Hematopoietic multipotent progenitor cell treated with erythropoietin and hydrocortisone succinate and interleukin-3 and kit ligand, for 15 days (in vitro differentiated cells): ENCODE measurements around the gene AFAP1L1.

ENCODE experiments used
- DNase-seq: peaks from one replicate; pipeline ENCODE4 v3.0.0-alpha.2; 2015; ENCODE audit warnings: low spot score

Gene AFAP1L1

DNA sequence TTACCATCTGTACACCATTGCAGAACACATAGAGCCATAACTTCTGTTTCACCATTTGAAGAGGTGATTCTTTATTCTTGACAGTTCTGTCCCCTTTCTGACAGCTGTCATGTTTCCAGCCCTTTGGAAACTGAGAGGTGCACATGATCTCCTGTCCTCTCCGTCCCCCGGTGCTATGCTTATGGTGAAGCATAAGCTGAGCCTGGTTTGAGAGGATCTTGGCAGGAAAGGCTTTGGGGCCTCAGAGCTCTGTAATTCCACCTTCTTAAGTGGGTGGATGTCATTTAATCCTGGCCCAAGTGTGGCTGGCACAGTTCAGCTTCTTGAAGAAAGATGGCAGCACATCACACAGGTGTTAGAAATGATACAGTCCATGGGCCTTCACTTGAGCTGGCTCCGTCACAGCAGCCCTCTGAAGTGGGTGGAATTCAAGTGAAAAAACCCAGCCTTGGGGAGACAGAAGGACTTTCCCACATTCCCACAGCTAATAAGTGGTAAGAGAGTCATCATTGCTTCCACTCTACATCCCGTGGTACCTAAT is 43.0 kb downstream of the AFAP1L1 start:
- DNase-seq, result no peak

DNA sequence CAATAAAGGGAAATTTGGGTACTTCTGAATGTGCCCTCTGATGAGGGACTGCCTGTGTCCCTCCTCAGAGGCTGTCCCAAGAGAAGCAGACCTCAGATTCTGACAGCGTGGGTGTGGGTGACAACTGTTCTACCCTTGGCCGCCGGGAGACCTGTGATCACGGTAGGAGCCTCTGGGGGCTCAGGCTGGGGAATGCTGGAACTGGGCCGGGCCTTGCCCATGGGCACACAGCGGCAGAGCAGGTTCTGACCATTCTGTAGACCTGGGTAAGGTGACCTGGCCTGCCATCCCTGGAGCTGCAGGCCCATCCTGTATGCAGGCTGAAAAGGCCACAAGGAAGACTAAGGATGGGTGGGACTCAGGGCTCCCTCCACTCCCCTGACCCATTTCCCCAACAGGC is 44.1 kb downstream of the AFAP1L1 start:
- DNase-seq, result no peak

- DNase-seq, result peak; percentile 39
Measured at GRCh38 chr5:149317281-149318048, 45.8 kb downstream of the AFAP1L1 start.

DNA sequence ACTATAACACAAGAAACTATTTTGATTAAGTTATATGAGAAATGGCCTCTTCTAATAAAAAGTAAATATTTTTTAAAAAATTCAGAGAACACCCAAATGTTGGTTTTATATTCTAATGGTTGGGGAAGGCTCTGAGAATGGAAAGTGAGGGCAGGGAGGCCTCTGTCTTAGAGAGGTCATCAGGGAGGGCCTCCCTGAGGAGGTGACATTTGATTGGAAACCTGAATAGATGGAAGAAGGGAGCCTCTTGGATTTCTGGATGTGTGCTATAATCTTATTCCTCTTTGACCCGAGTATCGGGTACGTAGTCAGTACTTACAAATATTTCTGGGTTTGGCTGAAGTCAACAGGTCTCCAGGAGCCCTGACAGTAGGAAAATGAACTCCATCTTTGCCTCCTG is 47.5 kb downstream of the AFAP1L1 start:
- no peak for DNase-seq

DNA sequence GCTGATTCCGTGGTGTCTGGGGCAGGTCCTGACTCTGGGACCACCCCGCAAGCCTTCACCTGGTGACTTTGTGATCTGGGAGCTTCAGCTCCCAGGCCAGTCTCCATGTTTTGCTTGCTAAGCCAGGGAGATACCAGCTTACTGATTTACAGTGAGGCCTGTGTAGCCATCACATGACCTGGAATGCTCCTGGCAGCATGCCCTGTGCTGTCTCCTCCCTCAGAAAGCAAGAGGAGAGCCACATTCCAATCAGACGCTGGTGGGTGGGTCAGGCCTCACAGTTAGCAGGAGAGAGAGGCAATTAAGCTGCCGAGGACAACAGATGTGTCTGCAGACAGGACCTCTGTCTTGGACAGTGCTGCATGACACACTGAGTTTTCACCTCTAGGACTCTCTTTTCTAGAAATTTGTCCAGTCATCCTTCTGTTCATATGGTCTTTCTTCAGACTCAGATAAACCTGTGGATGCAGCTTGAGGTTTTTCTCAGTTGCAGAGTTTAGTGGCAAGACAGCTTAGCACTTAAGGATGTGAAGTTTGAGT is 49.2 kb downstream of the AFAP1L1 start:
- DNase-seq, result peak; percentile 41

DNA sequence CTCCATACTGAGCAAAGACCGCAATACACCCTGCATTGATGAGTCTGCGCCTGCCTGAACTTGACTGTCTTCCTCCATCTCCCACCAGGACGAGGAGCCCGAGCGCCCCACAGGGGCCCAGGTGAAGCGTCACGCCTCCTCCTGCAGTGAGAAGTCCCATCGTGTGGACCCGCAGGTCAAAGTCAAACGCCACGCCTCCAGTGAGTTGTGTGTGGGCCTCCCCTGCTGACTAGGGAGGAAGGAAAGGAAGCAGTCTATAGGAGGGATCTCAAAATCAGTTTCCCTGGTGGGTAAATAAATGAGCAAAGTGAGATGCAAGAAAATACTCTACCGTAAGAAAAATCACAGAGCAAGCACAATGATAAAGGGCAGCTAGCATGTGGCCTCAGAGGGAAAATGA is 50.9 kb downstream of the AFAP1L1 start:
- DNase-seq, result no peak

DNA sequence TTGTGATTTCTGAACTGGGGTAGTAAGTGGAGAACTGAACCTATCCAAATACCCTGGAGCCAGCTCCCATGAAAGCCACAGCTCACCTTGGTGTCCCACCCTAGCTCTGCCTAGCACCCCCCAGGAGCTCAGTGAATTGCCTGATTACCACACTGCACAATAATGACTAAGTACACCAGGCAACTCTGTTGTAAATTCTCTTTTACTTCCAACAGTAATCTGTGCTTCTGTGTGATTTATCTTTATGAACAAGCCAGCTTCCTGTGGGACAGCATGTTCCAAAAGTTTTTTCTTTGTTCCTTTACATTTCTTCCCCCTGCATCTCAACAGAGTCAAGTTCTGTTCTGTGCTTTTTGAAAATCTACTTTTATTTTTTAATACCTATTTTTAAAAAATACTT is 51.6 kb downstream of the AFAP1L1 start:
- DNase-seq, result no peak

- DNase-seq, result no peak
Measured at GRCh38 chr5:149323621-149324205, 52.1 kb downstream of the AFAP1L1 start.

DNA sequence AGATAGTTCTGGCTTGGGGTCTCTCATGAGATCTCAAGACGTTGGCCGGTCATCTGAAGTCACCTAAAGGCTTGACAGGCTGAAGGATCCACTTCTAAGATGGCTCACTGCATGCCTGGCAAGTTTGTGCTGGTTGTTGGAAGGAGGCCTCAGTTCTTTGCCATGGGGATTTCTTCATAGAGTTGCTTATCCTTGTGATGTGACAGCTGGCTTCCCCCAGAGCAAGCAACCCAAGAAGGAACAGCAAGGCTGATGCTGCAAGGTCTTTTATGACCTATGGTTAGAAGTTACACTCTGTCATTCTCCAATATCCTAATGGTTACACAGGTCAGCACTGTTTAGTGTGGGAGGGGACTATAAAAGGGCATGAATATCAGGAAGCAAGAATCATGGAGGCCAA is 53.0 kb downstream of the AFAP1L1 start:
- DNase-seq, result no peak

DNA sequence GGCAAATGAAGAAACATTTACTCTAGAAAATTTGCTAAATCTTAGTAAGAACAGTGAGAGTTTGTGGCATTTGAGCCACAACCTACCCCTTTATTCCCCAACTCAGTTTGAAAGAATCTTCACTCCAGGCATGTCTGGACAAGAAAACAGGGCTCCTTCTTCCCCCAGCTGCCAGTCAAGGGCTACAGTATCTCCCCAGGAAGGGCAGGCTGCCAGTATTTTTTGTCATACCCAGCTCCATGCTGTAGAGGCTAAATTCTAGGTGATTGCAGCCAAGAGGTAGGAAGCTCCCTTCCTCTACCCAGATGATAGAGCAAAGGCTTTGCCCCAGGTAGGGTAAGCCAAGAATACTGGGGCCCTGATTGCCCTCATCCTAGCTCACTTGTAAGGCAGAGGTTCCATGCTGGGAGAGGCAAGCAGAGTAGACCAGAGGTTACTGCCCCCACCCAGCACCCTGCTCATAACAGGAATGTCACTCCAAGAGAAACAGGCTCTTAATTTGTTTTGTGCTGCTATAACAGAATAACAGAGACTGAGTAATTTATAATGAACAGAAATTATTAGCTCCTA is 53.6 kb downstream of the AFAP1L1 start:
- no peak for DNase-seq

GRCh38 chr5:149325894-149326293 is 54.2 kb downstream of the AFAP1L1 start:
- DNase-seq, result no peak

GRCh38 chr5:149326611-149327010 is 55.0 kb downstream of the AFAP1L1 start:
- DNase-seq, result no peak

DNA sequence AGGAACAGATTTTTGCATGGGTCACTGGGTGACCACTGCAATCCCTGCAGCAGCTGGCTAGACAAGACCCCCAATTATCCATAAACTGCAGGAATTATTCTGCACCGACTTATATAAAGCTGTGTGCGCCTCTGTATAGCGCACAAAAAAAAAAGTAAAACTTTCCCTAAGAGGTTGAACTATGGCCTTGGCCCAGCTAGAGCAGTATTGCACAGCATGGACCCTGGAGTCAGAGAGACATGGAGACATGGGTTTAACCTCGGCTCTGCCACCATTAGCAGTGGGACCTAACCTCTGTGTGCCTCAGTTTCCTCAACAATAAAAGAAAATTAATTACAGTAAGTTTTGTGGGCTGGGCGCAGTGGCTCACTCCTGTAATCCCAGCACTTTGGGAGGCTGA is 56.5 kb downstream of the AFAP1L1 start:
- DNase-seq, result no peak

- DNase-seq, result no peak
Measured at GRCh38 chr5:149333711-149334443, 62.2 kb downstream of the AFAP1L1 start.

- DNase-seq, result no peak
Measured at GRCh38 chr5:149337736-149338135, 66.1 kb downstream of the AFAP1L1 start.

DNA sequence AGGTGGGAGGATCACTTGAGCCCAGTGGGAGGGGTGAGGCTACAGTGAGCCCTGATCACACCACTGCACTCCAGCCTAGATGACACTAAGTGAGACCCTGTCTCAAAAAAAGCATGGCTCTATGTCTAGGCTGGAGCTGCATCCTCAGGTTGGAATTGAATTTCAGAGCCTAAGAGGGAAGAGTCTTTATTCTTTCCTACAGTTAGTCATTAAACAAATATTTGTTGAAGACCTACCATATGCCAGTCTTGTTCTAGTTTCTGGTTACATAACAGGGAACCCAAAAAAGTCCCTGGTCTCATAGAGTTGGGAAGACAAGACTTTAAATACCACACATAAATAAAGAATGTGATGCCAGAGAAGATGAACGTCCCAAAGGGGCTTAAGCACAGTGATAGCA is 66.7 kb downstream of the AFAP1L1 start:
- DNase-seq, result no peak

DNA sequence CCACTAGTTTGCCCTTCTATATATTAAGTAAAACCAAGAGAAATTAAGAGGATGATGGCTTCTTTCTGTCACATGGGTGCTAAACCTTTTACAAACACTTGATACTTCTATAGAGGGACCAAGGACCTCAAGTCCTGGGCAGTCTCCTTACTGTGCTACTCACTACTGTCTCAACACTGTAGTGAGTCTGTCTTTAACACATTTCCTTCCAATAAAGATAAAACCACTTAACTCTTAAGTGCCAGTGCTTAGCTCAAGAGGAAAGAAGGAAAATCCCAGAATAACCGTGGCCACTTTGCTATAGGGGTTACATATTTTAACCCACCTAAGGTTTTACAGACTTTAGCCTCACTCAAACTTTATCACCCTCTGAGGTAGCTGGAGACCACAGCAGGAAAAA is 69.3 kb downstream of the AFAP1L1 start:
- DNase-seq, result no peak

- DNase-seq, result no peak
Measured at GRCh38 chr5:149341876-149342275, 70.2 kb downstream of the AFAP1L1 start.

DNA sequence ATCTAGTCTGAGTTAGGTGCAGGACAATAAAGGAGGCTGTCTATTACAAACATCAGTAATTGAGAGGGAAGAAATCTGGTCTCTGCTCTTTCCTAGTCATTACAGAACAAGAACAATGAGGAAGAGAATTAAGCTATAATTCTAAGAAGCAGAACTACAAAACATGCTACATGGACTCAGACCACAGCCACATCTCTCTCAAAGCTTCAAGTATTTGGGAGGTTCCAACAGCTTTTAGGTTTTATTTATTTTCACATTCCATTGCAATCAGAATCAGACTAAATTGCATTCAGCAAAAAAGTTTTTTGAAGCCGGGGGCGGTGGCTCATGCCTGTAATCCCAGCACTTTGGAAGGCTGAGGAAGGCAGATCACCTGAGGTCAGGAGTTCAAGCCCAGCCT is 72.5 kb downstream of the AFAP1L1 start:
- no peak for DNase-seq

DNA sequence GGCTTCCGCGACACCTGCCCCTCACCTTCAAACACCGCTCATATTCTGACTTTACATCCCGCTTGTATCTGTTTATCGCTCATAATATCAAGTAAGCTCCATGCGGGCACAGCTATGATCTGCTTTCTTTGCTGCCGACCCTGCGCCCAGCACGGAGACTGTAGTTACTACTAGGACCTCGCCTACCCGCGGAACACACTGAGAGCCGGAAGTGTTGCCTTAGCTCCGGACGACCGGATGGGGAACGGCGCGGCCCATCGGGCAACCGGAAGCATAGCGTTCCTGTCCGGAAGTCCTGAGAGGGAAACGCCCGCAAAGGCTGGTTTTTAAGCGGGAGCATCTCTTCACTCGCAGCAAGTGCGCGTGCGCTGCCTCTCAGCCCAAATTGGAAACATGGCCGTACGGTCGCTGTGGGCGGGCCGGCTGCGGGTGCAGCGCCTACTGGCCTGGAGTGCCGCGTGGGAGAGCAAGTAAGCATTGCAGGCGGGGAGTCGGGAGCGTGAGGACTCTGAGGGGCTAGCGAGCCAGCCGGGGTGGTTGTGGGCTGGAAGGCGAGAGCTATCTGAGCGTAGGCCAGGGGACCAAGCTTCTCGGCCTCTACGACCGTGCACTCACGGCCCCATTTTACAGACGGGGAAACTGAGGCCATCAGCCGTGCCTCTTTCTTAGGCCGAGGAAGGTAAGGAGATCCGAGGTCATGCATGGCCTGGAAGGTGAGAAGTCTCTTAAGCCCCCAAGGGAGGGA is 73.7 kb downstream of the AFAP1L1 start, which contains the start of gene GRPEL2:
Gene GRPEL2, plus strand, starts transcription at position 353 of the 745 bp plus-strand sequence. Its CDS starts 41 bp downstream, at position 394.
- DNase-seq, result peak; percentile 97

DNA sequence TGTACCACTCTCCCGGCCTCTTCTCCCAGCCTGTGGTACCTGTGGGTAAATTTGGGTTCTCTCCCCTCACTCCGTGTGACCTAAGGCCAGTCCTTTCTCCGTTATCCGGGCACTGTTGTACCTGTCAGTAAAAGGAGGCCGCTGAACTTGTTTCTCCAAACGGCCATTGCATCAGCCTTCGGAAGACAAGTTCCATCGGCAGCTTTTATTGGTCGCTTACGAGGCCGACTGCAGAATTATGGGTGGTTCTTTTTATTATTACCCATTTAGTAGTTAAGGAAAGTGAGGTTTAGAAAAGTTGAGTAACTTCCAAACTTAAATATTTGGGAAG is 74.2 kb downstream of the AFAP1L1 start:
- DNase-seq, result peak; percentile 30

DNA sequence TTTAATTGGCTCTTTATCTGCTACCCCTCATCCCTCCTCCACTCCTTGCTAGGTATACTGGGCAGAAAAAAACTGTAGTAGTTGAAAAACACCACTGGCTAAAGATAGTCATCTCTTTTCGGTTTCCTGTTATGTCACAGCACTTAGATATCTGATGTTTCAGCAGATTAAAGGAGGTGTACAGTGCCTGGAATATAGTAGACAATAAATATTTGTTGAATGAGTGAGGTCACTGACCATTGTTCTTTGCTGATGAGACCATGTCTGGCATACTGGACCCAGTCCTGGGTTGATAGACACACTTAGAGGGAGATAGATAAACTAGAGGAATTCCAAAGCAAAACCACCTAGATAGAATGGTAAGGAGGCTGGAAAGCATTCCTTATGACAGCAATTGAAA is 76.9 kb downstream of the AFAP1L1 start:
- DNase-seq, result no peak
